ENCODE measurements around the gene CYP3A5. TPM values are rescaled to one million over a fixed set of nuclear protein-coding genes. Genes with fewer than 3 reads are reported as not detected.

The CYP3A5 gene
- total and polyA plus RNA-seq, 2 of the 13 experiments (the other 11 are each of a cell fraction or from before 2014, with no cell fraction given), result 5.7 to 9.3 TPM

DNA sequence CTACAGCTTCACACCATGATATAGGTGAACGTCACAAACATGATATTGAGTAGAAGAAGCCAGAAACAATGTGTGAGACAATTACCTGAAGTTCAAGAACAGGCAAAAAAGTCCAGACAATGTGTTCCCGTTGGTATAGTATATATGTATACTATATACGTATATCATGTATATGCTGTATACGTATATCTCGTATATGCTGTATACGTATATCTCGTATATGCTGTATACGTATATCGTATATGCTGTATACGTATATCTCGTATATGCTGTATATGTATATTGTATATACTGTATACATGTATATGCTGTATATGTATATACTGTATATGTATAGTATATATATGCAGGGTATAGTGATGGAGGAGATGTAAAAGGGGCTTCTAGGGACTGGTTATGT is 52.3 kb downstream of the CYP3A5 start:
- ChIA-PET CTCF (ENCODE audit: low intra/inter-chr PET ratio, low total read pairs) (no interaction called here), POLR2A (no interaction called here)
- DNase-seq (ENCODE audit: low spot score) (no peak), ATAC-seq (no peak), FAIRE-seq (no peak)
- peaks cover 37 to 89% of the 10 kb centered on the region in 2 experiments for H3K36me3 ChIP-seq (replicated peaks in 1 of 2; ENCODE audit: control insufficient read depth in 1 of 2, insufficient read depth in 2 of 2, low read length in 2 of 2)
- H3K4me3 ChIP-seq (replicated peaks in 1 of 3; ENCODE audit: insufficient read depth in 1 of 3, low read depth in 2 of 3, low read length in 3 of 3), result no peak overlapping the region
- H4K20me1 ChIP-seq (ENCODE audit: insufficient read depth, low read length), result no peaks in the 10 kb centered on the region
- intact Hi-C loops (cut with micrococcal nuclease; ENCODE audit: unreplicated experiment), result no loop called here
- in situ Hi-C loops (cut with HindIII; ENCODE audit: extremely low pct_ligation_motif_present, low pct_unique_long_range_greater_than_20kb), result no loop called here
- H3K27ac ChIP-seq (ENCODE audit: extremely low read length, insufficient read depth, low read length), result no peak overlapping the region
- no peaks in the 10 kb centered on the region for H3K27me3 ChIP-seq (ENCODE audit: control insufficient read depth in 1 of 2, insufficient read depth in 2 of 2, low read length in 2 of 2)
- no peaks in the 10 kb centered on the region for H3K79me2 ChIP-seq (ENCODE audit: insufficient read depth, low read length)
- peaks cover 14% of the 10 kb centered on the region for H3K4me1 ChIP-seq (ENCODE audit: insufficient read depth, low read length)
- no peak overlapping the region for H3K9ac ChIP-seq (ENCODE audit: insufficient read depth, low read depth, low read length)
- 98% methylated on average over 11 of the region's 11 CpGs for WGBS (ENCODE audit: low lambda C conversion rate)
- H3K9me3 ChIP-seq (ENCODE audit: low read length), result no peaks in the 10 kb centered on the region
- no peak overlapping the region for H3K4me2 ChIP-seq (ENCODE audit: low read depth, low read length)
- no TSS peak for BruUV-seq (replicated peaks)
- no peak overlapping the region for H2AFZ ChIP-seq (ENCODE audit: low read length)
- TF ChIP-seq RBFOX2 (IDR thresholded peaks at IDR 0.05; ENCODE audit: low read depth, low read length), result no peak
- no peak for TF ChIP-seq SMAD1 (CRISPR knock-in tag; IDR thresholded peaks at IDR 0.05; ENCODE audit: borderline replicate concordance, low read depth)
- TF ChIP-seq GATAD2A (CRISPR knock-in tag; IDR thresholded peaks at IDR 0.05), result no peak
- no peak for TF ChIP-seq GZF1 (CRISPR knock-in tag; IDR thresholded peaks at IDR 0.05)
- TF ChIP-seq, protein P1, sequence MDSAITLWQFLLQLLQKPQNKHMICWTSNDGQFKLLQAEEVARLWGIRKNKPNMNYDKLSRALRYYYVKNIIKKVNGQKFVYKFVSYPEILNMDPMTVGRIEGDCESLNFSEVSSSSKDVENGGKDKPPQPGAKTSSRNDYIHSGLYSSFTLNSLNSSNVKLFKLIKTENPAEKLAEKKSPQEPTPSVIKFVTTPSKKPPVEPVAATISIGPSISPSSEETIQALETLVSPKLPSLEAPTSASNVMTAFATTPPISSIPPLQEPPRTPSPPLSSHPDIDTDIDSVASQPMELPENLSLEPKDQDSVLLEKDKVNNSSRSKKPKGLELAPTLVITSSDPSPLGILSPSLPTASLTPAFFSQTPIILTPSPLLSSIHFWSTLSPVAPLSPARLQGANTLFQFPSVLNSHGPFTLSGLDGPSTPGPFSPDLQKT (CRISPR knock-in tag; IDR thresholded peaks at IDR 0.05; ENCODE audit: borderline replicate concordance), result no peak
- no peak for TF ChIP-seq ETV5 (CRISPR knock-in tag; IDR thresholded peaks at IDR 0.05; ENCODE audit: borderline replicate concordance)
- no peak for TF ChIP-seq ELF3 (CRISPR knock-in tag; IDR thresholded peaks at IDR 0.05)
- TF ChIP-seq ZNF354B (CRISPR knock-in tag; IDR thresholded peaks at IDR 0.05), result no peak
- no peak for TF ChIP-seq GTF2F1 (IDR thresholded peaks at IDR 0.05; ENCODE audit: low read length)
- TF ChIP-seq, protein P2, sequence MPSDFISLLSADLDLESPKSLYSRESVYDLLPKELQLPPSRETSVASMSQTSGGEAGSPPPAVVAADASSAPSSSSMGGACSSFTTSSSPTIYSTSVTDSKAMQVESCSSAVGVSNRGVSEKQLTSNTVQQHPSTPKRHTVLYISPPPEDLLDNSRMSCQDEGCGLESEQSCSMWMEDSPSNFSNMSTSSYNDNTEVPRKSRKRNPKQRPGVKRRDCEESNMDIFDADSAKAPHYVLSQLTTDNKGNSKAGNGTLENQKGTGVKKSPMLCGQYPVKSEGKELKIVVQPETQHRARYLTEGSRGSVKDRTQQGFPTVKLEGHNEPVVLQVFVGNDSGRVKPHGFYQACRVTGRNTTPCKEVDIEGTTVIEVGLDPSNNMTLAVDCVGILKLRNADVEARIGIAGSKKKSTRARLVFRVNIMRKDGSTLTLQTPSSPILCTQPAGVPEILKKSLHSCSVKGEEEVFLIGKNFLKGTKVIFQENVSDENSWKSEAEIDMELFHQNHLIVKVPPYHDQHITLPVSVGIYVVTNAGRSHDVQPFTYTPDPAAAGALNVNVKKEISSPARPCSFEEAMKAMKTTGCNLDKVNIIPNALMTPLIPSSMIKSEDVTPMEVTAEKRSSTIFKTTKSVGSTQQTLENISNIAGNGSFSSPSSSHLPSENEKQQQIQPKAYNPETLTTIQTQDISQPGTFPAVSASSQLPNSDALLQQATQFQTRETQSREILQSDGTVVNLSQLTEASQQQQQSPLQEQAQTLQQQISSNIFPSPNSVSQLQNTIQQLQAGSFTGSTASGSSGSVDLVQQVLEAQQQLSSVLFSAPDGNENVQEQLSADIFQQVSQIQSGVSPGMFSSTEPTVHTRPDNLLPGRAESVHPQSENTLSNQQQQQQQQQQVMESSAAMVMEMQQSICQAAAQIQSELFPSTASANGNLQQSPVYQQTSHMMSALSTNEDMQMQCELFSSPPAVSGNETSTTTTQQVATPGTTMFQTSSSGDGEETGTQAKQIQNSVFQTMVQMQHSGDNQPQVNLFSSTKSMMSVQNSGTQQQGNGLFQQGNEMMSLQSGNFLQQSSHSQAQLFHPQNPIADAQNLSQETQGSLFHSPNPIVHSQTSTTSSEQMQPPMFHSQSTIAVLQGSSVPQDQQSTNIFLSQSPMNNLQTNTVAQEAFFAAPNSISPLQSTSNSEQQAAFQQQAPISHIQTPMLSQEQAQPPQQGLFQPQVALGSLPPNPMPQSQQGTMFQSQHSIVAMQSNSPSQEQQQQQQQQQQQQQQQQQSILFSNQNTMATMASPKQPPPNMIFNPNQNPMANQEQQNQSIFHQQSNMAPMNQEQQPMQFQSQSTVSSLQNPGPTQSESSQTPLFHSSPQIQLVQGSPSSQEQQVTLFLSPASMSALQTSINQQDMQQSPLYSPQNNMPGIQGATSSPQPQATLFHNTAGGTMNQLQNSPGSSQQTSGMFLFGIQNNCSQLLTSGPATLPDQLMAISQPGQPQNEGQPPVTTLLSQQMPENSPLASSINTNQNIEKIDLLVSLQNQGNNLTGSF (CRISPR knock-in tag; IDR thresholded peaks at IDR 0.05), result no peak
- TF ChIP-seq, protein P3, sequence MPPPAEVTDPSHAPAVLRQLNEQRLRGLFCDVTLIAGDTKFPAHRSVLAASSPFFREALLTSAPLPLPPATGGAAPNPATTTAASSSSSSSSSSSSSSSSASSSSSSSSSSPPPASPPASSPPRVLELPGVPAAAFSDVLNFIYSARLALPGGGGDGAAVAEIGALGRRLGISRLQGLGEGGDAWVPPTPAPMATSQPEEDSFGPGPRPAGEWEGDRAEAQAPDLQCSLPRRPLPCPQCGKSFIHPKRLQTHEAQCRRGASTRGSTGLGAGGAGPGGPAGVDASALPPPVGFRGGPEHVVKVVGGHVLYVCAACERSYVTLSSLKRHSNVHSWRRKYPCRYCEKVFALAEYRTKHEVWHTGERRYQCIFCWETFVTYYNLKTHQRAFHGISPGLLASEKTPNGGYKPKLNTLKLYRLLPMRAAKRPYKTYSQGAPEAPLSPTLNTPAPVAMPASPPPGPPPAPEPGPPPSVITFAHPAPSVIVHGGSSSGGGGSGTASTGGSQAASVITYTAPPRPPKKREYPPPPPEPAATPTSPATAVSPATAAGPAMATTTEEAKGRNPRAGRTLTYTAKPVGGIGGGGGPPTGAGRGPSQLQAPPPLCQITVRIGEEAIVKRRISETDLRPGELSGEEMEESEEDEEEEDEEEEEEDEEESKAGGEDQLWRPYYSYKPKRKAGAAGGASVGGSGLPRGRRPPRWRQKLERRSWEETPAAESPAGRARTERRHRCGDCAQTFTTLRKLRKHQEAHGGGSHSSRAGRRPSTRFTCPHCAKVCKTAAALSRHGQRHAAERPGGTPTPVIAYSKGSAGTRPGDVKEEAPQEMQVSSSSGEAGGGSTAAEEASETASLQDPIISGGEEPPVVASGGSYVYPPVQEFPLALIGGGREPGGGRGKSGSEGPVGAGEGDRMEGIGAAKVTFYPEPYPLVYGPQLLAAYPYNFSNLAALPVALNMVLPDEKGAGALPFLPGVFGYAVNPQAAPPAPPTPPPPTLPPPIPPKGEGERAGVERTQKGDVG (CRISPR knock-in tag; IDR thresholded peaks at IDR 0.05; ENCODE audit: borderline replicate concordance), result no peak
- TF ChIP-seq, protein P4, sequence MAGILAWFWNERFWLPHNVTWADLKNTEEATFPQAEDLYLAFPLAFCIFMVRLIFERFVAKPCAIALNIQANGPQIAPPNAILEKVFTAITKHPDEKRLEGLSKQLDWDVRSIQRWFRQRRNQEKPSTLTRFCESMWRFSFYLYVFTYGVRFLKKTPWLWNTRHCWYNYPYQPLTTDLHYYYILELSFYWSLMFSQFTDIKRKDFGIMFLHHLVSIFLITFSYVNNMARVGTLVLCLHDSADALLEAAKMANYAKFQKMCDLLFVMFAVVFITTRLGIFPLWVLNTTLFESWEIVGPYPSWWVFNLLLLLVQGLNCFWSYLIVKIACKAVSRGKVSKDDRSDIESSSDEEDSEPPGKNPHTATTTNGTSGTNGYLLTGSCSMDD (CRISPR knock-in tag; IDR thresholded peaks at IDR 0.05), result no peak
- TF ChIP-seq, protein P5, sequence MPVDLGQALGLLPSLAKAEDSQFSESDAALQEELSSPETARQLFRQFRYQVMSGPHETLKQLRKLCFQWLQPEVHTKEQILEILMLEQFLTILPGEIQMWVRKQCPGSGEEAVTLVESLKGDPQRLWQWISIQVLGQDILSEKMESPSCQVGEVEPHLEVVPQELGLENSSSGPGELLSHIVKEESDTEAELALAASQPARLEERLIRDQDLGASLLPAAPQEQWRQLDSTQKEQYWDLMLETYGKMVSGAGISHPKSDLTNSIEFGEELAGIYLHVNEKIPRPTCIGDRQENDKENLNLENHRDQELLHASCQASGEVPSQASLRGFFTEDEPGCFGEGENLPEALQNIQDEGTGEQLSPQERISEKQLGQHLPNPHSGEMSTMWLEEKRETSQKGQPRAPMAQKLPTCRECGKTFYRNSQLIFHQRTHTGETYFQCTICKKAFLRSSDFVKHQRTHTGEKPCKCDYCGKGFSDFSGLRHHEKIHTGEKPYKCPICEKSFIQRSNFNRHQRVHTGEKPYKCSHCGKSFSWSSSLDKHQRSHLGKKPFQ (CRISPR knock-in tag; IDR thresholded peaks at IDR 0.05; ENCODE audit: insufficient replicate concordance), result no peak

Data from HepG2 (cell line).